ENCODE results near the gene D2HGDH.

GRCh38 chr2:241768251-241768711 is 33.9 kb downstream of the D2HGDH start:
- TF ChIP-seq CTCF (IDR thresholded peaks at IDR 0.05) (no peak), POLR2A (IDR thresholded peaks at IDR 0.05) (no peak)
